PC-9 (cell line): ENCODE results near the gene GRID2IP.

Experiments
- CTCF ChIP-seq: fragments of 200-600 bp; sonication (generic); conservative IDR thresholded peaks from 2 replicates; pipeline ENCODE4 v1.6.1; 2017; ENCODE audit warnings: mixed run types, antibody characterized with exemption, mild to moderate bottlenecking, moderate library complexity
- EZH2 ChIP-seq: fragments of 200-600 bp; sonication (generic); IDR thresholded peaks from 2 replicates; pipeline ENCODE4 v1.8.0; 2017; ENCODE audit warnings: antibody characterized with exemption, low read depth

GRCh38 chr7:6520163-6520981 is 30.9 kb downstream of the GRID2IP start:
- no peak for TF ChIP-seq CTCF
- no peak for TF ChIP-seq EZH2
